ENCODE measurements around the gene HAPLN1.

HAPLN1 gene

GRCh38 chr5:83683836-83684235 lies 36.8 kb downstream of the HAPLN1 start:
- TF ChIP-seq CTCF (IDR thresholded peaks at IDR 0.05; ENCODE audit: insufficient read depth, low read depth, low read length, missing control alignments) = no peak
- no peak for DNase-seq (ENCODE audit: low read depth)
- H3K4me3 ChIP-seq (ENCODE audit: low read length) = no peak overlapping the region

DNA sequence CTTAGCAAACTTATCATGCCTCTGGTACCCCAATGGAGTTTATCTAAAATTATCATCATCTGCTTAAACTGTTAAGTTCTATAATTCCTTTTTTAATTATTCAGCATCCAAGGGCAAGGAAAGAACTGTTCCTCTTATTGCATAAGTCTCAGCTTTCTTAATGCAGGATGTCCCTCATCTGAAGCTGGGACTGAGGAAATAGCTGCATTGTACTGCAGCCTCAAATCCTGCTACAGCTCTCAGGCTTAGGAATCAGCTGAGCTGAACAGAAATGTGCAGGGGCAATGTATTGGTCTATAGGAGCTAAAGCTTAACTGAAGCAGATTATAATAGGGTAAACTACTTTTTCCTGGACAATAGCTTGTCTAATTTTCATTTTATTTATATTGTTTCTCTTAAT lies 48.0 kb downstream of the HAPLN1 start:
- TF ChIP-seq CTCF (IDR thresholded peaks at IDR 0.05; ENCODE audit: insufficient read depth, low read depth, low read length, missing control alignments) = no peak

DNA sequence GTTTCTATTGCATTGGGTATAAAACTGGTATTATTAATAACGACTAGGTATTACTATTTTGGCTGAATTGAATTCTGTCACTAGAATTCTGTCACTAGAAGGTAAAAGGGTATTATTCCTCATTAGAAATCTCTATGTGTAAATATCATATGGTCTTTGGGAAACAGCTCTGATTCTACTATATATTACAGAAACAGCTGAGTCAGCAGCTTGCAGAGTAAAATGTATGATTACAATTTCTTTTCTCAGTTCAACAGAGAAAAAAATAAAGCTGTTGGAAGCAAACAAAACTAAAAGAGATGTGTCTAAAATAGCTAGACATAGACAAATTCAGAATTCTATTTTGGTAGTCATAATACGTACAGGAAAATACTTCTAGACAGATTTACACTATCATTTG lies 48.5 kb downstream of the HAPLN1 start:
- H3K4me3 ChIP-seq (ENCODE audit: low read length) = no peak overlapping the region
- no peak for DNase-seq (ENCODE audit: low read depth)
- TF ChIP-seq CTCF (IDR thresholded peaks at IDR 0.05; ENCODE audit: insufficient read depth, low read depth, low read length, missing control alignments) = no peak

More for the DNA sequence above, 48.0 kb downstream of the HAPLN1 start:
- no peak overlapping the region for H3K4me3 ChIP-seq (ENCODE audit: low read length)
- DNase-seq (ENCODE audit: low read depth) = no peak

GRCh38 chr5:83665631-83666030 lies 55.0 kb downstream of the HAPLN1 start:
- TF ChIP-seq CTCF (IDR thresholded peaks at IDR 0.05; ENCODE audit: insufficient read depth, low read depth, low read length, missing control alignments) = no peak
- no peak overlapping the region for H3K4me3 ChIP-seq (ENCODE audit: low read length)
- DNase-seq (ENCODE audit: low read depth) = peak; percentile 65

DNA sequence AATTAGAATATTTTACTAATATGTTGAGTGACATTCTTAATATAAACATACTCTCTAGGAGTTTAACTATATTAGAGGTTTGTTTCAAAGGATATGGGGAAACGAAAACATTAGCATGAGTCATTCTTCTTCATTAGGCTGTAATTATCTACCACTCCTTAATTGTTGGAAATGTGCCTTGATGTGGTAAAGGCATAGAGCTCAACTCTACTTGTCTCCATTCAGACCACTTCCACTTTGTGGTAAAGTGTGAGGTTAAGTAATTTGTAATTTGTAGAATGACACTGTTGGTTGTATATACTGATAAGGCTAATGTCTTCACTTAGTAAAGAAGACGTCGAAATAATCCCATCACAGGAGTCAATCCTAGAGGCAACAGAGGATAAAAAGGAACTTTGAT lies 58.1 kb downstream of the HAPLN1 start:
- peak; percentile 13 for DNase-seq (ENCODE audit: low read depth)
- no peak for TF ChIP-seq CTCF (IDR thresholded peaks at IDR 0.05; ENCODE audit: insufficient read depth, low read depth, low read length, missing control alignments)
- no peak overlapping the region for H3K4me3 ChIP-seq (ENCODE audit: low read length)

DNA sequence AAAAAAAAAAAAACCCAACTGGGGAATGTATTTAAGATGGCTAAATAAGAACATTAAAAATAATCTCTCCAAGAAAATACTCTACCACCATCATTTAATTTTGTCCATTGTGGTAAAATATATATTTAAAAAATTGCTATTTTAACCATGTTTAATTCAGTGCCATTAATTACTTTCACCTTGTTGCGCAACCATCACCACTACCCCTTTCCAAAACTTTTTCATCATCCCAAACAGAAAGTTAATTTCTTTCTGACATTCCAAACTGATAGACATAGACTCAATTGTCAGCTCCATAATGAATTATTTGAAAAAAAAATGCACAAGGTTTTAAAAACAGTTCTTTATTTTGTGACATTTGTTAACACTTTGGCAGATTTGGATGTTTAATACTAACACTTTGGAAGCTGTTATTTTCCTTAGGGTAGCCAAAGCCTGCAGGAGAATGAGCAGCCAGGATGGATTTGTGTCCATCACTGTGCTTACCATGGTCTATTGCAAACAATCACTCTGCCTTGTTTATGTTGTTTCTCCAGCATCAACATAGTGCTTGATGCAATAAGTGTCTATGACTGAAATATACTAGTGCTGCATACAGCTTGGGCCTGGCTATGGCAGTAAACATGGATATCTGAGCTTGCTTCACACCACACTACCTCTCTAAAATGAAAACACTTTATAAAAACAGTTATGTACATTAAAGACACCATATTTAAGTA lies 62.7 kb downstream of the HAPLN1 start:
- H3K4me3 ChIP-seq (ENCODE audit: low read length) = no peak overlapping the region
- no peak for DNase-seq (ENCODE audit: low read depth)
- no peak for TF ChIP-seq CTCF (IDR thresholded peaks at IDR 0.05; ENCODE audit: insufficient read depth, low read depth, low read length, missing control alignments)

DNA sequence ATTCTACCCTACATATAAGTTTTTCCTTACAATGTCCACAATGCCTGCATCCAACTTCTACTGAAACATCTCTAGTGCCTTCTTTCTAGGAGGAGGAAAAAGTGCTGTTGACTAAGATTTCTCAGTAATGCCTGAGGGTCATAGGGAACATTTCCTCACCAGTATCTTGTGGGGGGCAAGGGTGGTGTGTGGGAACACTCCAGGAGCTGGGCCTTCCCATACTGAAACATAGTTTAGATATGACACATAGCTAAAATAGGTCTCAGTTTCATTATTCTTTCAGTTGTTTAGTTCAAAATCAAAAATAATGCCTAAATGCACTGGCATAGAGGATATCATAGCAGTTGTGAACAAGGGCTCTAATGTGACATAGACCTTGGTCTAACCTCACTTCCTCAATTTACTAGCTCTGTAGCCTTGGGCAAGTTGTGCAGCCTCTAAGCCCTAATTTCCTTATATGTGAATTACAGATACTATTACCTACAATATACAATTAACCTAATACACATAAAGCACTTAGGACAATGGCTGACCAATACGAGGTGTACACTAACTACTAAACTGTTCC lies 66.1 kb downstream of the HAPLN1 start:
- no peak for TF ChIP-seq CTCF (IDR thresholded peaks at IDR 0.05; ENCODE audit: insufficient read depth, low read depth, low read length, missing control alignments)
- peak; percentile 4 for DNase-seq (ENCODE audit: low read depth)
- H3K4me3 ChIP-seq (ENCODE audit: low read length) = no peak overlapping the region

Data from epithelial cell of esophagus (primary cell).